MCF 10A (cell line): Measurements from ENCODE around the gene KCNA4. TPM values are rescaled to one million over a fixed set of nuclear protein-coding genes. Genes with fewer than 3 reads are reported as not detected.

Experiments
- BruUV-seq: library from RNA; stranded (reverse); fragments of 400-500 nt; replicated peaks from 2 replicates; lab custom pipeline; 2021; lab: Mats Ljungman, UMichigan
- CTCF ChIA-PET: fragments of 300-600 bp; sonication (Branson Sonifier 250); formaldehyde crosslinking; extraction: SDS; loops from one replicate; lab custom pipeline; 2021; ENCODE audit warnings: antibody characterized with exemption, inconsistent platforms; lab: Yijun Ruan, JAX
- POLR2A ChIA-PET: fragments of 300-600, 350-650 bp; sonication (Branson Sonifier 250); formaldehyde crosslinking; extraction: SDS; loops from one replicate; lab custom pipeline; 2020; ENCODE audit warnings: antibody characterized with exemption, inconsistent platforms; lab: Yijun Ruan, JAX
- DNase-seq: peaks from one replicate; pipeline ENCODE4 v3.0.0-alpha.2; 2018; ENCODE audit not compliant: unreplicated experiment
- H3K27ac Mint-ChIP-seq: one replicate; pipeline ENCODE4 v1.8.0; 2022; ENCODE audit warnings: mild to moderate bottlenecking, low read depth, mixed read lengths; ENCODE audit not compliant: unreplicated experiment
- H3K27me3 Mint-ChIP-seq: one replicate; pipeline ENCODE4 v1.8.0; 2022; ENCODE audit warnings: mixed read lengths; ENCODE audit not compliant: insufficient read depth, unreplicated experiment
- H3K36me3 Mint-ChIP-seq: one replicate; pipeline ENCODE4 v1.8.0; 2022; ENCODE audit warnings: mild to moderate bottlenecking, moderate library complexity, mixed read lengths; ENCODE audit not compliant: insufficient read depth, unreplicated experiment
- H3K4me1 Mint-ChIP-seq: one replicate; pipeline ENCODE4 v1.8.0; 2022; ENCODE audit warnings: mixed read lengths; ENCODE audit not compliant: insufficient read depth, unreplicated experiment
- H3K4me3 Mint-ChIP-seq: one replicate; pipeline ENCODE4 v1.8.0; 2022; ENCODE audit warnings: mild to moderate bottlenecking, moderate library complexity, mixed read lengths; ENCODE audit not compliant: unreplicated experiment
- H3K9me3 Mint-ChIP-seq: one replicate; pipeline ENCODE4 v1.8.0; 2022; ENCODE audit warnings: mixed read lengths; ENCODE audit not compliant: unreplicated experiment
- intact Hi-C: fragments of 100-400 bp; cut with micrococcal nuclease; formaldehyde crosslinking; loops from 2 replicates; pipeline ENCODE4 v1.14.1; 2022
- total RNA-seq: library from RNA; stranded (reverse); gene quantifications from 2 replicates; pipeline ENCODE4 v1.2.3, GENCODE V29; 2022
- TF ChIP-seq, protein P1 (sequence below): fragments of 200-600 bp; IDR thresholded peaks from one replicate; pipeline ENCODE4 v1.8.0; 2022; ENCODE audit warnings: antibody characterized with exemption, mild to moderate bottlenecking; ENCODE audit not compliant: unreplicated experiment

The KCNA4 gene
- total RNA-seq, 1 experiment from 2014 or later = not detected

DNA sequence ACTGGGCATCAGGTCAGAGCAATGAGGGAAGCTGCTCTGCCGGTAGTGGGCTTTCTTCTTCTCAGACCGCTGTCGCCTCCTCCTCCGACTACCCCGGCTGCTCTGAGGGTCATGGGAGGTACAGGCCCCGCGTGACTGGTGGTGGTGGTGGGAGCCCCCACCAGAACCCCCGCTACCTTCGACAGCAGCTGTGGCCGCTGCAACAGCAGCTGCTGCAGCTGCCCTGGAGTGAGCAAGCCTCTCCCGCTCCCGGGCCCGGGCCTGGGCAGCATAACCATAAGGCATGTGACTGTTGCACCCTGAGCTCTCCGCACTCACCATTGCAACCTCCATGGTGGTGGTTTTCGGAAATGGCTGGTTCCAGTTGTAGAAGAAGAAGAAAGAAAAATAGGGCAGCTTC, 4.5 kb downstream of the KCNA4 start:
- peaks cover 6% of the 10 kb centered on the region for H3K9me3 Mint-ChIP-seq
- H3K36me3 Mint-ChIP-seq = no peaks in the 10 kb centered on the region
- CTCF ChIA-PET = interaction anchor here (0.9 kb wide), 1 partner anchor 184 kb away, joined by 3 read pairs; no protein-coding TSS in a partner anchor
- H3K27me3 Mint-ChIP-seq = no peaks in the 10 kb centered on the region
- no peak overlapping the region for H3K27ac Mint-ChIP-seq
- POLR2A ChIA-PET = interaction anchor here (0.9 kb wide), 1 partner anchor 15 kb away, joined by 4 read pairs; no protein-coding TSS in a partner anchor
- DNase-seq = no peak
- TF ChIP-seq, protein P1, sequence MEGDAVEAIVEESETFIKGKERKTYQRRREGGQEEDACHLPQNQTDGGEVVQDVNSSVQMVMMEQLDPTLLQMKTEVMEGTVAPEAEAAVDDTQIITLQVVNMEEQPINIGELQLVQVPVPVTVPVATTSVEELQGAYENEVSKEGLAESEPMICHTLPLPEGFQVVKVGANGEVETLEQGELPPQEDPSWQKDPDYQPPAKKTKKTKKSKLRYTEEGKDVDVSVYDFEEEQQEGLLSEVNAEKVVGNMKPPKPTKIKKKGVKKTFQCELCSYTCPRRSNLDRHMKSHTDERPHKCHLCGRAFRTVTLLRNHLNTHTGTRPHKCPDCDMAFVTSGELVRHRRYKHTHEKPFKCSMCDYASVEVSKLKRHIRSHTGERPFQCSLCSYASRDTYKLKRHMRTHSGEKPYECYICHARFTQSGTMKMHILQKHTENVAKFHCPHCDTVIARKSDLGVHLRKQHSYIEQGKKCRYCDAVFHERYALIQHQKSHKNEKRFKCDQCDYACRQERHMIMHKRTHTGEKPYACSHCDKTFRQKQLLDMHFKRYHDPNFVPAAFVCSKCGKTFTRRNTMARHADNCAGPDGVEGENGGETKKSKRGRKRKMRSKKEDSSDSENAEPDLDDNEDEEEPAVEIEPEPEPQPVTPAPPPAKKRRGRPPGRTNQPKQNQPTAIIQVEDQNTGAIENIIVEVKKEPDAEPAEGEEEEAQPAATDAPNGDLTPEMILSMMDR = no peak
- H3K4me3 Mint-ChIP-seq = no peak overlapping the region
- intact Hi-C loops = no loop called here
- no TSS peak for BruUV-seq
- H3K4me1 Mint-ChIP-seq = no peaks in the 10 kb centered on the region

DNA sequence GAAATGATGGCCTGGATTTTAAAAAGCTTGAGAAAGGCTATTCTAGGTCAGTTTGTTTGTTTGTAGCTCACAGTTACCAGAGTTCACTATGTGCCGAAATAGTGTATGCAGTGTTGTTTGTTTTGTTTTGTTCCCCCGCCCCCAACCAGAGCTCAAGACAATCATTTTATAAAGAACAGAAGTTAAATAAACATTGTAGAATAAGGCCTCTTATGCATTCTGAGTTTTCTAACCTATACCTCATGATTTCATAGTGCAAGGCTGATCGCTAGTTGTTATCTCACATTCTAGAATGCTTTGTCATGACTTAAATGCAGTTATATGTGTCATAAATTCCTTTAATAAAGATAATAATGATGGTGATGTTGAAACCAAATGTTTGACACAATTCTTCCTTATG, 7.8 kb downstream of the KCNA4 start:
- TF ChIP-seq, protein P1 = no peak
- BruUV-seq = no TSS peak
- H3K27me3 Mint-ChIP-seq = no peaks in the 10 kb centered on the region
- POLR2A ChIA-PET = no interaction called here
- CTCF ChIA-PET = no interaction called here
- H3K9me3 Mint-ChIP-seq = peaks cover 6% of the 10 kb centered on the region
- intact Hi-C loops = no loop called here
- H3K27ac Mint-ChIP-seq = no peak overlapping the region
- no peaks in the 10 kb centered on the region for H3K36me3 Mint-ChIP-seq
- no peak overlapping the region for H3K4me3 Mint-ChIP-seq
- no peak for DNase-seq
- no peaks in the 10 kb centered on the region for H3K4me1 Mint-ChIP-seq

DNA sequence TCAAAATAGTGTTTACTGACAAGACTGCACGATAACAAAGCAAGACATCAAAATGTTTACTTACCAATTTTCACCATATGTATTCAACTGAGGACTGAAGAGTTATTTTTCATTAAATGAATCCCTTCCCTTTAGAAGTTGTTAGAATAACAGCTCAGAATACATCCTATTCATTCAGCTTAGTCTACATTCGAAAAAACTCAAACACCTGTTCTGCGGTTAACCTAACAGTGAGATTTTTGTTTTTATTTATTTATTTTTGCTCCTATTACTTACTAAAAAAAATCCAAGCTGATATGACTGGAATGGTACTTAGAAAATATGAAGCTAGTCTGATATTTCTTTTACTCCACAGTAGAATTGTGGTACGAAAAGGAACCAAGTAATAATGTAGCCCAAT, 10.0 kb downstream of the KCNA4 start:
- ChIA-PET POLR2A (no interaction called here), CTCF (interaction anchor here (1.9 kb wide), 1 partner anchor 327 kb away, joined by 4 read pairs; no protein-coding TSS in a partner anchor)
- Mint-ChIP-seq H3K4me3 (no peak overlapping the region), H3K27ac (no peak overlapping the region), H3K9me3 (peaks cover 2% of the 10 kb centered on the region), H3K4me1 (peaks cover 9% of the 10 kb centered on the region), H3K27me3 (no peaks in the 10 kb centered on the region), H3K36me3 (no peaks in the 10 kb centered on the region)
- TF ChIP-seq, protein P1 = no peak
- no peak for DNase-seq
- BruUV-seq = no TSS peak
- intact Hi-C loops = no loop called here

DNA sequence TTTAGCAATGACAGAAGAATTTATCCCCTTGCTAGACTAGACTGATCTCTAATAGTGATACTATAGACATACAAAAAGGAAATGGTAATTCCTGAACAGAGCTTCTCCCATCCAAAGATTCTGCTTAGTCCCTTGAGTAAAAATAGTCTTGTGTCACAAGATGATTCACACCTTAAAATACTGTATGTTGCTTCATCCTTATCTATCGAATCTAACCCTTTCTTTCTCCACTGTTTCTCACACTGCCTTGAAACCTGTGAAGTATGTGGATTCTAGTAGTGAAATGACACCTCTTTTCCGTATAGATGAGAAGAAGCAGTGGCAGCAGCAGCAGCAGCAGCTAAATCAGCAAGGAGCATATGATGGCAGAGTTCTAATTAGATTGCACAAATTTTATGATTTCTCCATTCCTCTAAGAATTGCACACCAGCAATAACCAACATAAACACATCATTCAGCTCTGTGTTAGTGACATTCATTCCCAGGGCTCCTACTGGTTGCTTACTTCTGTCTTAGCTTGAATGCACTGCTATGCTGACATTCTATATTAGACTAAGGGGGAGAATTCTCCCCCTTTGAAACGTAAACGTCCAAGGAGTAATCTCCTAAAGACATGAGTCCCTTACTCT, 14.6 kb downstream of the KCNA4 start:
- H3K27ac Mint-ChIP-seq = no peak overlapping the region
- H3K9me3 Mint-ChIP-seq = no peaks in the 10 kb centered on the region
- no peak overlapping the region for H3K4me3 Mint-ChIP-seq
- no peaks in the 10 kb centered on the region for H3K27me3 Mint-ChIP-seq
- peaks cover 9% of the 10 kb centered on the region for H3K4me1 Mint-ChIP-seq
- no peaks in the 10 kb centered on the region for H3K36me3 Mint-ChIP-seq
- POLR2A ChIA-PET = interaction anchor here (1.3 kb wide), 1 partner anchor 9 kb away, joined by 4 read pairs; no protein-coding TSS in a partner anchor
- CTCF ChIA-PET = interaction anchor here (0.6 to 0.9 kb wide), 3 partner anchors 9 to 140 kb away, joined by 3 to 6 read pairs (median 3); no protein-coding TSS in a partner anchor
- BruUV-seq = no TSS peak
- peak; percentile 10 for DNase-seq
- intact Hi-C loops = no loop called here
- TF ChIP-seq, protein P1 = no peak
